Measurements from ENCODE around the gene SLC4A3.

DNA sequence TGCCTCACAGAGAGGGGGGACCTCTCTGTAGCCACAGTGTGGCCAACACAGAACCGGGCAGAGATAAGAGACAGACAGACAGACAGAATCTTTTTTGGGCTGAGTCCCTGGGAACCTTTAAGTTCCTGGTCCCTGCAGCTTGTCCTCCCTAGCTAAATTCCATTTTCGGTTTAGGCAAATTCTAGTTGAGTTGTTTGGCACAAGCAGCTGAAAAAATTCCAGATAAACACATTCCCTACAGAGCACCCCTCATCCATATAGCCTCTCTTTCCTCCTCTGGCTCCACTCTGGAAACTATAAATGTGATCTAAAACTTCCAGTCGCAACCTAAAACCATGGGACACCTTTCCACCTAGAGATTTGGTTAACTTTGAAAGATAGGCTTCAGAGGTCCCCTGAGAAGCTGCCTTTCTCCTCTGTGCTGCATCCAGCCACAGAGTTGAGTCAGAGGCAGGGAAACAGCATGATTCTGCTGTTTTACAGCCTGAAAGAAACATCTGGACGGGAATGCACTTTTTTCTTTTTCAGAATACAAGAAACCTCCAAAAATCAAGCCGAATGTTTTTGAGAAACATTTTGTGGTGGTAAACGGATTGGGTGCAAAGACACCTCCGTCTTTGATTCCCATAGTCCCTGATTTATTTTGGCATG is 30.9 kb downstream of the SLC4A3 start:
- TF ChIP-seq, protein P1, sequence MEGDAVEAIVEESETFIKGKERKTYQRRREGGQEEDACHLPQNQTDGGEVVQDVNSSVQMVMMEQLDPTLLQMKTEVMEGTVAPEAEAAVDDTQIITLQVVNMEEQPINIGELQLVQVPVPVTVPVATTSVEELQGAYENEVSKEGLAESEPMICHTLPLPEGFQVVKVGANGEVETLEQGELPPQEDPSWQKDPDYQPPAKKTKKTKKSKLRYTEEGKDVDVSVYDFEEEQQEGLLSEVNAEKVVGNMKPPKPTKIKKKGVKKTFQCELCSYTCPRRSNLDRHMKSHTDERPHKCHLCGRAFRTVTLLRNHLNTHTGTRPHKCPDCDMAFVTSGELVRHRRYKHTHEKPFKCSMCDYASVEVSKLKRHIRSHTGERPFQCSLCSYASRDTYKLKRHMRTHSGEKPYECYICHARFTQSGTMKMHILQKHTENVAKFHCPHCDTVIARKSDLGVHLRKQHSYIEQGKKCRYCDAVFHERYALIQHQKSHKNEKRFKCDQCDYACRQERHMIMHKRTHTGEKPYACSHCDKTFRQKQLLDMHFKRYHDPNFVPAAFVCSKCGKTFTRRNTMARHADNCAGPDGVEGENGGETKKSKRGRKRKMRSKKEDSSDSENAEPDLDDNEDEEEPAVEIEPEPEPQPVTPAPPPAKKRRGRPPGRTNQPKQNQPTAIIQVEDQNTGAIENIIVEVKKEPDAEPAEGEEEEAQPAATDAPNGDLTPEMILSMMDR (tag by site-specific recombination; IDR thresholded peaks at IDR 0.05): no peak
- TF ChIP-seq KLF9 (tag by site-specific recombination; IDR thresholded peaks at IDR 0.05; ENCODE audit: low read depth) (no peak), ZNF558 (tag by site-specific recombination; IDR thresholded peaks at IDR 0.05) (no peak), GLIS1 (tag by site-specific recombination; IDR thresholded peaks at IDR 0.05) (no peak), ZNF121 (tag by site-specific recombination; IDR thresholded peaks at IDR 0.05) (no peak), ZNF549 (tag by site-specific recombination; IDR thresholded peaks at IDR 0.05) (no peak), ZBTB21 (tag by site-specific recombination; IDR thresholded peaks at IDR 0.05) (no peak), GLI2 (tag by site-specific recombination; IDR thresholded peaks at IDR 0.05; ENCODE audit: borderline replicate concordance, low read depth) (no peak), ZNF112 (tag by site-specific recombination; IDR thresholded peaks at IDR 0.05) (no peak), ZNF777 (tag by site-specific recombination; IDR thresholded peaks at IDR 0.05; ENCODE audit: borderline replicate concordance) (no peak), ZNF24 (tag by site-specific recombination; IDR thresholded peaks at IDR 0.05) (no peak)

Data from HEK293 (cell line).